ENCODE measurements around the gene JMJD4. TPM values are rescaled to one million over a fixed set of nuclear protein-coding genes. Genes with fewer than 3 reads are reported as not detected.

Gene JMJD4
- 0.84 and 2.4 TPM in 2 replicates for polyA plus RNA-seq

GRCh38 chr1:227734856-227735538 is at the start of gene JMJD4, which contains the start of gene SNAP47:
Gene JMJD4 (minus strand): TSS chr1:227735302. CDS start chr1:227735273, 29 bp downstream.
Gene SNAP47 (plus strand): TSS chr1:227735435. CDS start chr1:227747737, 12,302 bp downstream.

Other genes with a start within 250 kb of the JMJD4 start
- gene ZNF678, start 171.7 kb downstream of the JMJD4 start, polyA plus RNA-seq: 2.4 and 7.5 TPM in 2 replicates
- gene SNAP47, start 133 bp upstream of the JMJD4 start, polyA plus RNA-seq: 18.1 and 30.1 TPM in 2 replicates
- gene PRSS38, start 80.4 kb upstream of the JMJD4 start, polyA plus RNA-seq: not detected in 2 replicates
- gene WNT9A, start 212.6 kb upstream of the JMJD4 start, polyA plus RNA-seq: not detected in 2 replicates

Measured in Purkinje cell (primary cell).